DOHH2 (cell line): ENCODE results near the gene HIPK4.

Source experiments
- EZH2phosphoT487 ChIP-seq: fragments of 200-600 bp; sonication (generic); IDR thresholded peaks from 2 replicates; pipeline ENCODE4 v1.6.1; 2017; ENCODE audit warnings: borderline replicate concordance, mild to moderate bottlenecking, antibody characterized with exemption, low read length, moderate library complexity, mixed read lengths
- TF ChIP-seq, protein P1 (sequence below): fragments of 200-600 bp; sonication (generic); IDR thresholded peaks from one replicate; pipeline ENCODE4 v1.5.1; 2014; ENCODE audit warnings: antibody characterized with exemption, mild to moderate bottlenecking, low read depth, low read length; ENCODE audit not compliant: poor library complexity, severe bottlenecking

DNA sequence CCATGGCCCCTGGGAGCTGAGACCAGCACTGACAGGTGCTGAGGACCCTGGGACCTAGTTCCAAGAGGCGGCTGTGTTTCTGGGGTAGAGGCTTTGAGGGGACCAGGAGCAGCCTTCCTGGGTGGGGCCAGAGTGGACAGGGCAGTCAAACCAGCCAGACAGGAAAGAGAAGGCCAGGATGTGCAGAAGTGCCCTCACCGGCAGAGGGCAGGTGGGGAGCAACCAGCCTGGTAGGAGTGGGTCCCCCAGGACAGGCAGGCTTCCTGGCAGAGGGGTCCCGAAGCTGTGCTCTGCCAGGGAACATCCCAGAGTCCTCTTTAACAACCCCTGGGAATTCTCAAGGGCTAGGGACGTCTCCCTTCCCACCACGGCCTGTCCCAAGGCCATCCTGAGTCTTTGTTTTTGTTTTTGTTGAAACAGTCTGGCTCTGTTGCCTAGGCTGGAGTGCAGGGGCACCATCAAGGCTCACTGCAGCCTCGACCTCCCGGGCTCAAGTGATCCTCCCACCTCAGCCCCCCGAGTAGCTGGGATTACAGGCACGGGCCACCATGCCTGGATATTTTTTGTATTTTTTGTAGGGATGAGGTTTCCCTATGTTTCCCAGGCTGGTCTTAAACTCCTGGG, 3.0 kb upstream of the HIPK4 start:
- TF ChIP-seq, protein P1, sequence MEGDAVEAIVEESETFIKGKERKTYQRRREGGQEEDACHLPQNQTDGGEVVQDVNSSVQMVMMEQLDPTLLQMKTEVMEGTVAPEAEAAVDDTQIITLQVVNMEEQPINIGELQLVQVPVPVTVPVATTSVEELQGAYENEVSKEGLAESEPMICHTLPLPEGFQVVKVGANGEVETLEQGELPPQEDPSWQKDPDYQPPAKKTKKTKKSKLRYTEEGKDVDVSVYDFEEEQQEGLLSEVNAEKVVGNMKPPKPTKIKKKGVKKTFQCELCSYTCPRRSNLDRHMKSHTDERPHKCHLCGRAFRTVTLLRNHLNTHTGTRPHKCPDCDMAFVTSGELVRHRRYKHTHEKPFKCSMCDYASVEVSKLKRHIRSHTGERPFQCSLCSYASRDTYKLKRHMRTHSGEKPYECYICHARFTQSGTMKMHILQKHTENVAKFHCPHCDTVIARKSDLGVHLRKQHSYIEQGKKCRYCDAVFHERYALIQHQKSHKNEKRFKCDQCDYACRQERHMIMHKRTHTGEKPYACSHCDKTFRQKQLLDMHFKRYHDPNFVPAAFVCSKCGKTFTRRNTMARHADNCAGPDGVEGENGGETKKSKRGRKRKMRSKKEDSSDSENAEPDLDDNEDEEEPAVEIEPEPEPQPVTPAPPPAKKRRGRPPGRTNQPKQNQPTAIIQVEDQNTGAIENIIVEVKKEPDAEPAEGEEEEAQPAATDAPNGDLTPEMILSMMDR: no peak
- no peak for TF ChIP-seq EZH2phosphoT487
